Bronchial epithelial cell (primary cell): ENCODE data around the gene PPARA. TPM values are rescaled to one million over a fixed set of nuclear protein-coding genes. Genes with fewer than 3 reads are reported as not detected.

Source experiments
- DNase-seq: peaks from one replicate; pipeline ENCODE4 v3.0.0-alpha.2; 2010; ENCODE audit warnings: low read depth
- FAIRE-seq: peaks from 2 replicates; lab custom pipeline; 2011; peaks lifted over from hg19 to GRCh38; lab: Jason Lieb, UNC
- H3K27me3 ChIP-seq: 2 replicates; pipeline ENCODE4 v1.5.1; 2011; ENCODE audit warnings: low read length; ENCODE audit not compliant: control insufficient read depth, insufficient read depth
- H3K36me3 ChIP-seq: 2 replicates; pipeline ENCODE4 v1.5.1; 2011; ENCODE audit warnings: low read length; ENCODE audit not compliant: control insufficient read depth, insufficient read depth
- H3K4me3 ChIP-seq: 2 replicates; pipeline ENCODE4 v1.5.1; 2011; ENCODE audit warnings: mild to moderate bottlenecking, low read depth, low read length, control low read depth
- total RNA-seq: library from RNA; depleted of rRNA; stranded (reverse); fragments of >200 nt; gene quantifications from 2 replicates; pipeline ENCODE4 v1.2.1, GENCODE V29; 2014
- TF ChIP-seq, protein P1 (sequence below): IDR thresholded peaks from 2 replicates; pipeline ENCODE4 v1.5.1; 2011; ENCODE audit warnings: mild to moderate bottlenecking, moderate library complexity, low read length, control low read depth, inconsistent platforms; ENCODE audit not compliant: insufficient read depth, severe bottlenecking

PPARA gene
- total RNA-seq, 1 donor from 2014 or later, result 10.5 TPM

DNA sequence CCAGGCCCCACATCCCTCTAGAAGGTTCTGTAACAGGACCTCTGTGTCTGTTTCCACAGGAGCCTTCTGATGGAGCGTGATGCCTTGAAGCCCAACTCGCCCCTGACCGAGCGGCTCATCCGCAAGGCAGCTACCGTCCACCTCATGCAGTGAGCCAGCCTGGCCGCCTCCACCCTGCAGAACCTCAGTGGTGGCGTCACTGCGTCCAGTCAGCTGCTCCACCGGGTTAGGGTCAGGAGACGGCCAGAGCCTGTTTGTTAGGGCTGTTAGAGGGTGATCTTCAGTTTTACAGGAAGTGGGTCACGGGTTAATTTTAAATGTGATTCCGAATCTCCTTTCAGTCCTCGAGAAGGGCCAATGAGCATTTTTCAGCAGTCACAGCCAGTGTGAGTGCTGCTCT is 142.4 kb downstream of the PPARA start:
- TF ChIP-seq, protein P1, sequence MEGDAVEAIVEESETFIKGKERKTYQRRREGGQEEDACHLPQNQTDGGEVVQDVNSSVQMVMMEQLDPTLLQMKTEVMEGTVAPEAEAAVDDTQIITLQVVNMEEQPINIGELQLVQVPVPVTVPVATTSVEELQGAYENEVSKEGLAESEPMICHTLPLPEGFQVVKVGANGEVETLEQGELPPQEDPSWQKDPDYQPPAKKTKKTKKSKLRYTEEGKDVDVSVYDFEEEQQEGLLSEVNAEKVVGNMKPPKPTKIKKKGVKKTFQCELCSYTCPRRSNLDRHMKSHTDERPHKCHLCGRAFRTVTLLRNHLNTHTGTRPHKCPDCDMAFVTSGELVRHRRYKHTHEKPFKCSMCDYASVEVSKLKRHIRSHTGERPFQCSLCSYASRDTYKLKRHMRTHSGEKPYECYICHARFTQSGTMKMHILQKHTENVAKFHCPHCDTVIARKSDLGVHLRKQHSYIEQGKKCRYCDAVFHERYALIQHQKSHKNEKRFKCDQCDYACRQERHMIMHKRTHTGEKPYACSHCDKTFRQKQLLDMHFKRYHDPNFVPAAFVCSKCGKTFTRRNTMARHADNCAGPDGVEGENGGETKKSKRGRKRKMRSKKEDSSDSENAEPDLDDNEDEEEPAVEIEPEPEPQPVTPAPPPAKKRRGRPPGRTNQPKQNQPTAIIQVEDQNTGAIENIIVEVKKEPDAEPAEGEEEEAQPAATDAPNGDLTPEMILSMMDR, result no peak
- Histone ChIP-seq H3K36me3 (no peaks in the 10 kb centered on the region), H3K4me3 (no peak overlapping the region), H3K27me3 (no peaks in the 10 kb centered on the region)
- no peak for FAIRE-seq
- no peak for DNase-seq

Other genes starting within 250 kb of the PPARA start
- 18.2 and 23.9 TPM in 2 replicates for gene WNT7B, start 173.4 kb upstream of the PPARA start, total RNA-seq
- 8.7 and 9.5 TPM in 2 replicates for gene CDPF1, start 99.8 kb downstream of the PPARA start, total RNA-seq
- not detected in 2 replicates for gene PKDREJ, start 112.8 kb downstream of the PPARA start, total RNA-seq
- 5.4 and 8.4 TPM in 2 replicates for gene TTC38, start 117.5 kb downstream of the PPARA start, total RNA-seq
- gene GTSE1, start 146.3 kb downstream of the PPARA start, total RNA-seq, result 0.13 and 0.26 TPM in 2 replicates
- gene TRMU, start 185.2 kb downstream of the PPARA start, total RNA-seq, result 32.3 and 38.7 TPM in 2 replicates